NCI-H748 (cell line): ENCODE results near the gene SLC27A1.
"Not testable (repeated sequence)": the region's sequence is repeated elsewhere in the genome, so short reads cannot be mapped to it uniquely, and the experiment has no call there.

Experiments used
- DNase-seq: peaks from one replicate; lab custom pipeline; 2025; ENCODE audit not compliant: unreplicated experiment; lab: John Stamatoyannopoulos, UW

SLC27A1 gene

DNA sequence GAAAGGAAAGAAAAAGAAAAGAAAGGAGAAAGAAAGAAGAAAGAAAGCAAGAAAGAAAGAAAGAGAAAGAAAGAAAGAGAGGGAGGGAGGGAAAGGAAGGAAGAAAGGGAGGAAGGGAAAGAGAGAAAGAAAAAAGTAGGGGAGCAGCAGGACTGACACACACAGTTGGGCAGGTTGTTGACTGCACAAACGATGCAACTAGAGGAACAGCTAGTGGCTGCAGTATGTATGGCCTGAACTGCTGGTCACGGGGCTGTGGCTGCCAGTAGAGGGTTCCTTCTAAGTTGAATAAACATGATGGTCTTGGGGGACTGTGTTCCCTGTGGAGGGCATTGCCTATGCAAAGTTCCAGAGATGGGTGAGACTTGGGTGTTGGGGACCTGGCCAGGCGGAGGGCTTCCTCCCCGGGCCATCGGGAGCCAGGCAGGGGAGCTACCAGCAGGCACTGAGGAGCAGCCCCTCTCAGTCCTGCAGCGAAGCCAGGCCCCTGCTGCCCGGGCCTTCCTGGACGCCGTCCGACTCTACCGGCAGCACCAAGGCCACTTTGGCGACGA lies 68.4 kb downstream of the SLC27A1 start:
- DNase-seq: peak; percentile 42

DNA sequence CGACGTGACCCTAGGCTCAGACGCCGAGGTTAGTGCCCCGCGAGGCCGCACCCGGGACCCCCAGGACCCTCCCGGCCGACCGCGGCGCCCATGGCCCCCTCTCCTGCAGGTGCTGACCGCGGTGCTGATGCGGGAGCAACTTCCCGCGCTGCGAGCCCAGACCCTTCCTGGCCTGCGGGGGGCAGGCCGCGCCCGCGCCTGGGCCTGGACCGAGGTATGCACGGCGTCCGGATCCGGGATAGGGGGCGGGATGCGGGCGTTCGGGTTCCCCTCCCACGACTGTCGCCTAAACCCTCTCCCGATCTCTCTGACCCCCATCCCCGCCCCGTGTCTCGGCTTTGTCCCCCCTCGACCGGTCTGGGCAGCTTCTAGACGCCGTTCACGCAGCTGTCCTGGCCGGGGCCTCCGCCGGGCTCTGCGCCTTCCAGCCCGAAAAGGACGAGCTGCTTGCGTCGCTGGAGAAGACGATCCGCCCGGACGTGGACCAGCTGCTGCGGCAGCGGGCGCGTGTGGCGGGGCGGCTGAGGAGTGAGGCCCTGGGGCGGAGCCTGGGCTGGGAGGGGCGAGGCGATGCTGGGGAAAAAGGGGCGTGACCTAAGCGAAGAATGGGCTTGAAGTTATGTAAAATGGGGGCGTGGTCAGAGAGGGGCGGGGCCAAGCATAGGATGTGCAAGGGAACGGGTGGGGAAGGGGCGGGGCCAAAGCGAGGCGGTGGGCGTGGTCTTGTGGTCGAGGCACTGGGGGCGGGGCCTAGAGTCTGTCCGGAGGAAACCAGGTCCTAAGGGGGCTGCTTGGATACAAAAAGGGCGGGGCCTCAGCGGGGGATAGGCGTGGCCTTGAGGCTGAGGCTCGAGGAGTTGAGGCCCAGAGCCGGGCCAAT lies 69.2 kb downstream of the SLC27A1 start:
- peak; percentile 94 for DNase-seq

DNA sequence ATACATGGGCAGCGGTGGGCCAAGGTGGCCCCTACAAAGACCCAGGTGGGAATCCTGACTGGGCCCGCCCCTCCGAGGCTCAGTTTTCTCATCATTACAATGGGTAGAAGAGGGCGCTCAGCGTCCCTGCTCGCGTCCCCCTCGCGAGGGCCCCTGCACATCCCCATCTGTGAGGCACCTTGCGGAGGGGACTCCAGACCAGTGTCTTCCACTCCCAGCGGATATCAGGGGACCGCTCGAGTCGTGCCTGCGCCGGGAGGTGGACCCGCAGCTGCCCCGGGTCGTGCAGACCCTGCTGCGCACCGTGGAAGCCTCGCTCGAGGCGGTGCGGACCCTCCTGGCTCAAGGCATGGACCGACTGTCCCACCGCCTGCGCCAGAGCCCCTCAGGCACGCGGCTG lies 69.8 kb downstream of the SLC27A1 start:
- DNase-seq: no peak

DNA sequence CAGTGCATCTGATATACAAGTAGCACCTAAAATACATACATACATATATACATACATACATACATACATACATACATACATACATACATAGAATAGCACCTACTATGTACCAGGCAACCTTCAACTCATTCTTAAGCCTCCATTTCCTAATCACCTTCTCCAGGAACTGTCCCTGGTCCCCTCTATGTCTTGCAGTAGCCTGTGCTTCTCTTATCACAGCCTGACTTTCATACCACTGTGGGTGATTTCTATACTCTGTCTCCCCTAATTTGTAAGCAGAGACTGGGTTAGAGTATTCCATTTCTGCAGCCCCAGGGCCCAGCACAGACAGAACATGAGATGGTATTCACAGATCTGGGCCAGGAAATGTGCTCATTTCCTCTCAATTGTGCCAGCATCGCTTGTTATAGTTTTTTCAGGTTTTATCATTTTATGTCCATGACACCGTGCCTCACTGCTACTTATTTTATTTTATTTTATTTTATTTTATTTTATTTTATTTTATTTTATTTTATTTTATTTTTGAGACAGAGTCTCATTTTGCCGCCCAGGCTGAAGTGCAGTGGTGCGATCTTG lies 70.9 kb downstream of the SLC27A1 start:
- no peak for DNase-seq

DNA sequence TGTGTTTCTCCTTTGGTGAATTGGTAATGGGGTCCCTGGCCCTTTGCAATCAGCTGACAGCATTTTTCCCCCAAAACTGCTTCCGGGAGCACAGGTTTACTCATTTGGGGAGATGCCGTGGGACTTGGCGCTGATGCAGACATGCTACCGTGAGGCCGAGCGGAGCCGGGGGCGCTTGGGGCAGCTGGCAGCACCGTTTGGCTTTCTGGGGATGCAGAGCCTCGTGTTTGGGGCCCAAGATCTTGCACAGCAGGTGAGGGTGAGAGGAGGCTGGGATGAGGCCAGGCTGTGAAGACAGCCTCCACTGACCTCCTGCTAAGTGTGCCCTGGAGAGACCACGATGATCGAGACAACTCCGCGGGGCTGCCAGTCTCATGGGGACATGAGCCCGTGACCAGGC lies 71.7 kb downstream of the SLC27A1 start:
- DNase-seq: no peak

DNA sequence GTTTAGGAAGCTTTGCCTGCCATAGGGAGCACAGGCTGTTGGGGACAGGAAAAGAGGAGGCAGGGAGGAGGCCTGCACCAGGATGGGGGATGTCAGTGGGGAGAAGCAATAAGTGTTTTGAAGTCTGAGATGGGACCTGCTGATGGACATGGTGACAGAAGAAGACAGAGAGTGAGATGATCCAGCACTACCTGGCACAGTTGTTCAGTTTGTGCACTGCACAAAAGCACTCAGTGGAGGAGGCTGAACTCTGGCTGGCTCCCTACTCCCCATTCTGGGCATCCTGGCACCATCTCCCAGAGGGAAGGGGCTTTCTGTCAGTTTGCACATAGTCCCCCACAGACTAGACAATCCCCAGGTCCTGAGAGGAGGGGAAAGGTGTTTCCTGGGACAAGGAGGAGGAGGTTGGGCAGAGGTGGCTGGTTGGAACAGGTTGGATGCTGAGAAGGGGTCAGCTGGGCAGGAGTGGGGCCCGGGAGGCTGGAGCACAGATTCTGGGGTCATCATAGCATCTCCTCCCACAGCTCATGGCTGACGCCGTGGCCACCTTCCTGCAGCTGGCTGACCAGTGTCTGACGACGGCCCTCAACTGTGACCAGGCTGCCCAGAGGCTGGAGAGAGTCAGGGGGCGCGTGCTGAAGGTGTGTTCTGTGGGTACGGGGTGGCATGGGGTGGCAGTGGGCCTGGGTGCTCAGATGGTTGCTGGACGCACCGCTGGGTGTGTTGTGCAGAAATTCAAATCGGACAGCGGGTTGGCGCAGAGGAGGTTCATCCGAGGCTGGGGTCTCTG lies 72.7 kb downstream of the SLC27A1 start:
- no peak for DNase-seq

DNA sequence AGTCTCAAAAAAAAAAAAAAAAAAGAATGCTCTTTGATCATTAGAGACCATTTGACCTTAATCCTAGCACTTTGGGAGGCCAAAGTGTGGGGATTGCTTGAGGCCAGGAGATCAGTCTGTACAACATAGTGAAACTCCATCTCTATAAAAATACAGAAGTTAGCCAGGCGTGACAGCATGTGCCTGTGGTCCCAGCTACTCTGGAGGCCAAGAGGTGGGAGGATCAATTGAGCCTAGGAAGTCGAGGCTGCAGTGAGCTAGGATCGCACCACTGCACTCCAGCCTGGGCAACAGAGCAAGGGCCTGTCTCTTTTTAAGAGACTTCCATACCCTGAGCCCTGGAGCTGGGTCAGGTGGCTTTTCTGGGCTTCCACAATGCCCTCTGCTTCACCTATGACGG lies 73.7 kb downstream of the SLC27A1 start:
- DNase-seq: no peak

DNA sequence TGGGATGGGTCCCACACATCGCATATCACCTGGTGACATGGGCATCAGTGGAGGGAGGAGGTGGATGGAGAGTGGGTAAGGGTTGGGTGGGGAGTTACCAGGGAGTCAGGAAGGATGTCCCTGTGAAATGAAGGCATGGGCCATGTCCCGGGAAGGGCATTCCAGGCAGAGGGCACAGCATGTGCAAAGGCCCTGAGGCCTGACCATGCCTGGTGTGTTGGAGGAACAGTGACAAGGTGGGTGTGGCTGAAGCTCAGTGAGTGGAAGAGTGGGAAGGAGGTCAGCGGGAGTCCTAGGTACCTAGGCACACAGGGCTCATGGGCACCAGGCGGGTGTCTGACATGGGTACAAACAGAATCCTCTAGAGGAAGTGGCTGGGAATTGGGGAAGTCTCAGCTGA lies 74.1 kb downstream of the SLC27A1 start:
- DNase-seq: no peak

DNA sequence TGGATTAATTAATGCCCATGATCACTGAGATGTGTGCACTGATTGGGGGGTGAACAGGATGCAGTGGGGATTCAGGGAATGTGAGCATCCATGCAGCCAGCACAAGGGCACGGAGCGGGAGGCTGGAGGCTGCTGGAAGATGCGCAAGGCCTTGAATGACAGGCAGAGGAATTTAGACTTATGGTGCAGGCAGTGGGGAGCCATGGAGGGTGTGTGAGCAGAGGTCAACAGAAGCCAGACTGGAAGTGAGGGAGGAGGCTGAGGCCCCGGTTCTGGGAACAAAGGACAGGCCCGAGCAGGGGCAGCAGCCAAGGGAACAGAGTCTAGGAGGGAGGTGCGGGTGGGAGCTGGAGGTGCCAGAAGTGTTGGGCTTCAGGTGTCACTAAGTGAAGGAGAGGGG lies 77.8 kb downstream of the SLC27A1 start:
- no peak for DNase-seq

DNA sequence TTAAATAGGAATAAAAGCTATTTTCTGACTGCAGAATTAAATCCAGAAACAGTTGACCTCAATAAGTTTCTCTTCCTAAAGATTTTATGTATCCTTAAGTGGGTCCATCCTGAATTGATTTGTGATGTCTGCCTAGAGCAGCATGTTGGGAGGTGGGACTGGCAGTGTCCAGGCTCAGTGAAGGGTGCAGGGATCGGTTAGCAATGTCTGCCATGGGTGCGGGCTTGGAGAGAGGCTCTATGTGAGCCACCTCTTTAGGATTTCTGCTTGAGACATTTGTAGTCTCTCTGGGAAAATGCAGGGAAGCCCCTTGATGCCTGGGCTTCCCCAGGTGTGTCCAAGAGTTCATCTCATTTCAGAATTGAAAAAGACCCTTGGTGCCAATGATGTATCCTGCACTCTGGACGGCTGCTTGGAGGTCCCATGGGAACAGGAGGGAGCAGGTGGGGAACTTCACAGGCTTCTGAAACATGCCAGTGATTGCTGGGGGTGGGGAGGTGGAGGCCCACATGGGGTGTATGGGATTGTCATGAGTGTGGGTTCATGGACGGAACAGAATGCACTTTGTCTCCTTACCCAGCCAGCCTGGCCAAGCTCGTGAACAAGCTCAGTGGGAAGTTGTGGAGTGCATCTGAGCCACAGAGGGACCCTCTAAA lies 78.9 kb downstream of the SLC27A1 start:
- no peak for DNase-seq

DNA sequence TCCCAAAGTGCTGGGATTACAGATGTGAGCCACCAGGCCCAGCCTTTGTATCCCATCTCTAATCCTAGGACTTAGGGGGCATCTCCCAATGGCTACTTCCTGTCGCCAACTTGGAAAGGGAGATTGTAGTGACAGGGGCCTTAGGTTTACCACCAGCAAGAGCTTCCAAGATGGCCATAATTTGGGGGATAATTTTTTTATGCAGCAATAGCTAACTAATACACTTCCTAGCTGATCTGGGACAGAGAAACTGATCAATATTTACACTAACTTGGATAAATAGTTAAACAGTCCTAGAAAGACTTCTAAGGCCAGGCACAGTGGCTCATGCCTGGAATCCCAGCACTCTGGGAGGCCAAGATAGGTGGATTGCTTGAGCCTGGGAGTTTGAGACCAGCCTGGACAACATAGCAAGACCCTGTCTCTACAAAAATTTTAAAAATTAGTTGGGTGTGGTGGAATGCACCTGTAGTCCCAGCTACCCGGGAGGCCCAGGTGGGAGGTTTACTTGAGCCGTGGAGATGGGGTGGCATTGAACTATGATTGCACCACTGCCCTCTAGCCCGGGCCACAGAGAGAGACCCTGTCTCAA lies 79.8 kb downstream of the SLC27A1 start:
- DNase-seq: no peak

DNA sequence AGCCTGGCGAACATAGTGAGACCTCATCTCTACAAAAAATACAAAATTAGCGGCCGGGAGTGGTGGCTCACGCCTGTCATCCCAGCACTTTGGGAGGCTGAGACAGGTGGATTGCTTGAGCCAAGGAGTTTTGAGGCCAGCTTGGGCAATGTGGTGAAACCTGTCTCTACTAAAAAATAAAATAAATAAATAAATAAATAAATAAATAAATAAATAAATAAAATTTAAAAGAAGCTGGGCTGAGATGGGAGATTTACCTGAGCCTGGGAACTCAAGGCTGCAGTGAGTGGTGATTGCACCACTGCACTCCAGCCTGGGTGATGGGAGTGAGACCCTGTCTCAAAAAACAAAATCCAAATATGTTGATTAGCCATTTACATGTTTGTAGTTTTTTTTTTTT lies 82.4 kb downstream of the SLC27A1 start:
- DNase-seq: not testable (repeated sequence)

DNA sequence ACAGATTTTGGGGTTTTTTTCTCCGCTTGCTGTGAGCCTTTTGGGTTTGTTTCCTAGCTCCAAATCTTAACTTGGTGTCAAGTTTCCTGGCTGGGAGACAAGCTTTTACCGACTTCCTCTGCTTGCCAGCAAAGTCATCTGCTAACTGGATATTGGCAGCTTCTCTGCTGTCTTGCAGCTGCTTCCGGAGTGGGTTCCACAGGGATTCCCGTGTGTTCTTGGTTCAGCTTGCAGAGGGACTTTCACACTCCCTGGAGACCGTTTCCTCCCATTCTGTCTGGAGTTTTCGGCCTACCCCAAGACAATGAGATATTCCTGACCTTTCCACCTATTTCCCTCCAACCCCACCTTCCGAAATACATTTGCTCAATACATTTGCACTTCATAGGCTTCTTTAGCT lies 82.9 kb downstream of the SLC27A1 start:
- no peak for DNase-seq

DNA sequence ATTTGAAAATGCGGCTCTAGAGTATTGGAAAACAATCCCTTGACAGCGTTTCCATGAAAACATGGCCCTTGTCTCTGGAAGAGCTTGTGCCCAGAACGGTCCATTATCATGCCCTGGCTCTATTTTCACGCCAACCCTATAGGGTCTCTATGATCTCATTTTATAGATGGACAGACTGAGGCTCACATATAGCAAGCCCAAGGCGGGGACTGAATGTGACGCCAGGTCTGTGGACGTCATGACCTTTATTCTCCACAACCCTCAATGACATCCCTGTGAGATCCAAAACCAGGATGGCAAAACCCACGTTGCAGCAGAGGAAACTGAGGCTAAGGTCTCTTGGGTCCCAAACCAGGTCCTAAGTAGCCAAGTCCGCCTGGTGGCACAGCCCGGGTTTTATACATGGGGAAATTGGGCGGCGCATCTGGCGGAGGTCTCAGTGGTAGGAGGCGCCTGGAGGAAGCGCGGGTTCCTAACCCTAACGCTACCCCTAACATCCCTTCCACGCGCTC lies 84.7 kb downstream of the SLC27A1 start:
- no peak for DNase-seq

DNA sequence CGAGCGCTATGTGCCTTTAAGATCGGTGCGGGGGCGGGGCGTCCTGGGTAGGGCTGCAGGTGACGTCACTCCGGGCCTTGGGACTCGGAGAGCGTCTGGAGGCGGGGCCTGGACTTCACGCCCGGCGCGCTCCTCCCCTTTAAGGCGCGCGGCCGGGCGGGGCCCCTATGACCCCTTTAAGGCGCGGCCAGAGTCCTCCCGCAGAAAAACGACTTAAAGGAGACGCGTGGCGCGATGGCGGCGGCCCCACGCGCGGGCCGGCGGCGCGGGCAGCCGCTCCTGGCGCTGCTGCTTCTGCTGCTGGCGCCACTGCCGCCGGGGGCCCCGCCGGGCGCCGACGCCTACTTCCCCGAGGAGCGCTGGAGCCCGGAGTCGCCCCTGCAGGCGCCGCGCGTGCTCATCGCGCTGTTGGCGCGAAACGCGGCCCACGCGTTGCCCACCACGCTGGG lies 85.2 kb downstream of the SLC27A1 start, which contains the start of gene COLGALT1:
Gene COLGALT1 (plus strand): TSS at position 170 of the 449 bp plus-strand sequence. CDS start 65 bp downstream, at position 235.
- DNase-seq: peak; percentile 94
